HG03378 (cell line): ENCODE data around the gene ZNF780B.
"Not testable (repeated sequence)": the region's sequence is repeated elsewhere in the genome, so short reads cannot be mapped to it uniquely, and the experiment has no call there.

Experiments used
- ATAC-seq: cut with Tn5 transposase; IDR thresholded peaks from one replicate; pipeline ENCODE4 v1.9.1; 2021; ENCODE audit warnings: mild to moderate bottlenecking, moderate library complexity; ENCODE audit not compliant: unreplicated experiment

The ZNF780B gene

GRCh38 chr19:40041718-40042117 lies 14.3 kb downstream of the ZNF780B start:
- ATAC-seq, result not testable (repeated sequence)

- ATAC-seq, result not testable (repeated sequence)
Observed at GRCh38 chr19:40038047-40038446, 18.0 kb downstream of the ZNF780B start.

GRCh38 chr19:40035996-40036395 lies 20.0 kb downstream of the ZNF780B start:
- ATAC-seq, result no peak

GRCh38 chr19:40033989-40034560 lies 22.0 kb downstream of the ZNF780B start:
- ATAC-seq, result no peak

- ATAC-seq, result no peak
Observed at GRCh38 chr19:40026597-40026970, 29.4 kb downstream of the ZNF780B start.

- ATAC-seq, result no peak
Observed at GRCh38 chr19:40025938-40026596, 30.0 kb downstream of the ZNF780B start.

GRCh38 chr19:40023969-40024368 lies 32.1 kb downstream of the ZNF780B start:
- ATAC-seq, result no peak

- no peak for ATAC-seq
Observed at GRCh38 chr19:40013991-40014390, 42.0 kb downstream of the ZNF780B start.

GRCh38 chr19:40009674-40010073 lies 46.4 kb downstream of the ZNF780B start:
- no peak for ATAC-seq

GRCh38 chr19:40006273-40006691 lies 49.7 kb downstream of the ZNF780B start:
- ATAC-seq, result no peak

GRCh38 chr19:40005691-40006272 lies 50.2 kb downstream of the ZNF780B start:
- ATAC-seq, result no peak

GRCh38 chr19:39998501-39998900 lies 57.5 kb downstream of the ZNF780B start:
- no peak for ATAC-seq

GRCh38 chr19:39997638-39998216 lies 58.3 kb downstream of the ZNF780B start:
- ATAC-seq, result no peak

GRCh38 chr19:39996811-39997637 lies 59.0 kb downstream of the ZNF780B start, which contains the start of gene ZNF546:
ZNF546 (plus strand) TSS chr19:39997060; CDS start chr19:39998327, 1,267 bp downstream.
- ATAC-seq, result peak; percentile 76

- peak; percentile 29 for ATAC-seq
Observed at GRCh38 chr19:39996218-39996810, 59.7 kb downstream of the ZNF780B start.

GRCh38 chr19:39995794-39996193 lies 60.2 kb downstream of the ZNF780B start:
- ATAC-seq, result no peak

GRCh38 chr19:39994361-39994760 lies 61.7 kb downstream of the ZNF780B start:
- no peak for ATAC-seq

- ATAC-seq, result no peak
Observed at GRCh38 chr19:39993605-39994004, 62.4 kb downstream of the ZNF780B start.

GRCh38 chr19:39987596-39987995 lies 68.4 kb downstream of the ZNF780B start:
- no peak for ATAC-seq

GRCh38 chr19:39987167-39987566 lies 68.9 kb downstream of the ZNF780B start:
- no peak for ATAC-seq

- ATAC-seq, result no peak
Observed at GRCh38 chr19:39986643-39987042, 69.4 kb downstream of the ZNF780B start.
